ENCODE measurements around the gene ZSWIM2. TPM values are rescaled to one million over a fixed set of nuclear protein-coding genes. Genes with fewer than 3 reads are reported as not detected.
A peak's percentile ranks its signal among the peaks of the same experiment; 100 is the strongest.
"Not testable (repeated sequence)": the region's sequence is repeated elsewhere in the genome, so short reads cannot be mapped to it uniquely, and the experiment has no call there.

ZSWIM2 gene, protein sequence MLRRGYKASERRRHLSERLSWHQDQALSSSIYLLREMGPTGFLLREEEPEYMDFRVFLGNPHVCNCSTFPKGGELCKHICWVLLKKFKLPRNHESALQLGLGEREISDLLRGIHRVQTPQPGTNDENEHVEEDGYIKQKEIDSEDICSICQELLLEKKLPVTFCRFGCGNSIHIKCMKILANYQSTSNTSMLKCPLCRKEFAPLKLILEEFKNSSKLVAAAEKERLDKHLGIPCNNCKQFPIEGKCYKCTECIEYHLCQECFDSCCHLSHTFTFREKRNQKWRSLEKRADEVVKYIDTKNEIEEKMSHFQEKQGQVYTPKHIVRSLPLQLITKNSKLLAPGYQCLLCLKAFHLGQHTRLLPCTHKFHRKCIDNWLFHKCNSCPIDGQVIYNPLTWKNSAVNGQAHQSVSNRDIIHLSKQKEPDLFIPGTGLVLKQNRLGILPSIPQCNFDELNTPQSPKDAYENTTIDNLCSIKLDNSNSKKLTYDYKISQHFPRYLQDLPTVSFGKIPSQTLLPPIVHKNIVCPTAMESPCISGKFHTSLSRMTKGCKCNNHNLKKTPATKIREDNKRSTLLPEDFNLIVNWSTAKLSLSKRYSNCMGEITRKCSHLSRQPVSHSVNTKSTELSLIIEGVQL
- not detected in 2 replicates for total RNA-seq (2014; rRNA removed; shearing (Covaris generic))
- not detected in 2 replicates for polyA plus RNA-seq (2015; cell fraction: cytosol; rRNA removed)
- not detected in 2 replicates for polyA plus RNA-seq (2015; cell fraction: nucleus; rRNA removed)

DNA sequence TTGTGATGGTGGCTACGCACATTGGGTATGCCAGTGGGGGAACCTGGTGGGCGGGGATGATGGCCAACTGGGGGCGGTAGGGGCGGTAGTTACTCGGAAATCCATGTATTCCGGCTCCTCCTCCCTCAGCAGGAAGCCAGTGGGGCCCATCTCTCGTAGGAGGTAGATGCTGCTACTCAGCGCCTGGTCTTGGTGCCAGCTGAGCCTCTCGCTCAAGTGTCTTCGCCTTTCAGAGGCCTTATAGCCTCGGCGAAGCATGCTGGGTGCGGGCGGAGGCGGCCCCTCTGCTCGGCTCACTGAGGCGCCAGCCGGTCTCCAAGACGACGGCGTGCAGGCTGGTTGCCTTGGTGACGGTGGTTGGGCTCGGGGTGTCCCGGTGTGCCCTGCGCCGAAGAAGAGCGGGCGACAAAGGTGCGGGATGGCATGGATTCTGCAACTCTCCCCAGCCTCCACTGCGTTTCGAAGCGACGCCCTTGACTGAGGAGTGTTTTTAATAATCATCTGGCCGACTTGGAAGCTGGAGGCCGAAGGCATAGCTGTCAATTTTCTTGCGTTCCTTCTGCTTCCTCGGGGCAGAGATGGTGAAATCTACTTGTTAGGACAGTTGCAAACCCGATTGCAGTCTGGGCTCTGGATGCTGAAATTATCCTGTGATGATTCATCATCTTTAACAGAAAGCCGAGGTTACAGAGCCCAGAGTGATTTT lies at the start of gene ZSWIM2:
TSS of gene ZSWIM2 (minus strand) at position 298 of the 706 bp plus-strand sequence. CDS start at position 258, 40 bp downstream.
- no peak for DNase-seq (ENCODE audit: low read depth)

DNA sequence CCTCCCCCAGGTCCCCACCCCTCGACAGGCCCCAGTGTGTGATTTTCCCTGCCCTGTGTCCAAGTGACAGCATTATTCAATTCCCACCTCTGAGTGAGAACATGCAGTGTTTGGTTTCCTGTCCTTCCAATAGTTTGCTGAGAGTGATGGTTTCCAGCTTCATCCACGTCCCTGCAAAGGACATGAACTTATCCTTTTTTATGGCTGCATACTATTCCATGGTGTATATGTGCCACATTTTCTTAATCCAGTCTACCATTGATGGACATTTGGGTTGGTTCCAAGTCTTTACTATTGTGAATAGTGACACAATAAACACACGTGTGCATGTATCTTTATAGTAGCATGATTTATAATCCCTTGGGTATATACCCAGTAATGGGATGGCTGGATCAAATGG lies 47.2 kb upstream of the ZSWIM2 start:
- not testable (repeated sequence) for DNase-seq (ENCODE audit: low read depth)

DNA sequence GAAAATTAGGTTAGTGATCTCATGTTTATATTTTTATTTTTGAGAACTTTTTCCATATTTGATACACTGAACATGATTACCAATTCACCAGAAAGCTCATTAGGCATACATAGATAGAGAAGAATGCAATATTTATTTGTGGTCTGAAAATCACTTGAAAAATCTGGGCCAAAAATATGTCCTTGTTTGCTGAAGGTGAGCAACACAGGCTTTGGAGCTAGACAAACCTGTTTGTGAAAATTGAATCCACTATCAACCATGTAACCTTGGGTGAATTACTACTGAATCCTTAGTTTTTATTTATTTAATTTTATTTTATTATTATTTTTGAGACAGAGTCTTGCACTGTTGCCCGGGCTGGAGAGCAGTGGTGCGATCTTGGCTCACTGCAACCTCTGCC lies 46.5 kb upstream of the ZSWIM2 start:
- DNase-seq (ENCODE audit: low read depth): no peak

DNA sequence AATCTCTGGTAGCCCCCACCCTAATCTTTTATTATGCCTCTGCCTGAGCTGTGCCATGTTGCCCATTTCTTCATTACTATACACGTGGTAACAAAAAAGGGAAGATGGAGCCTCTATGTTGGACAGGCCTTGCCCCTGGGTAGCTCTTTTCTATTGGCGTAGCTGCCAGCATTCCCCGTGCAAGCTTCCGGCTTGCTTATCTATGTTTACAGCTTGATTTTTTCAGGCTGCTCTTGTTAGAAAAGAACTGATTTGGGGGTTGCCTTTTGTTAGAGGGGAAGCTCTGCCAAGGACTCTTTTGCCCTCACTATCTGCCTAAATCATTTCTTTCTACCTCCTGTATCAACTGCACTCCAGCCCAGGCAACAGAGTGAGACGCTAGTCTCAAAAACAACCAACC lies 45.5 kb upstream of the ZSWIM2 start:
- DNase-seq (ENCODE audit: low read depth): no peak

DNA sequence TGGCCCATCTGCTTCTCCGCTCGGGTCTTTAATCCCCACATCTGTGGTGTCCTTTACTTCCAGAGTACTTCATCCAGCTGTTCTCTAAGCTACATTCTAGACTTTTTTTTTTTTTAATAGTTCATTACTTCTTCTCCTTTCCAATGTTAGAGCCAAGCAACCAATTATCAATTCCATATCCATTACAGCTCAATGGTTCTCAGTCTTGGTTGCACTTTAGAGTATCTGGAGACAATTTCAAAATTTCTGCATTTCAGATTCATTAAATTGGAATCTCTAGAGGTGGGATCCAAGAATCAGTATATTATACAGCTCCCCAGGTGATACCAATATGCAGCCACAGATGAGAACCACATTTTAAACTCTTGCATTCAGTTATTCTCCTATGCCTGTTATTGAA lies 43.9 kb upstream of the ZSWIM2 start:
- no peak for DNase-seq (ENCODE audit: low read depth)

DNA sequence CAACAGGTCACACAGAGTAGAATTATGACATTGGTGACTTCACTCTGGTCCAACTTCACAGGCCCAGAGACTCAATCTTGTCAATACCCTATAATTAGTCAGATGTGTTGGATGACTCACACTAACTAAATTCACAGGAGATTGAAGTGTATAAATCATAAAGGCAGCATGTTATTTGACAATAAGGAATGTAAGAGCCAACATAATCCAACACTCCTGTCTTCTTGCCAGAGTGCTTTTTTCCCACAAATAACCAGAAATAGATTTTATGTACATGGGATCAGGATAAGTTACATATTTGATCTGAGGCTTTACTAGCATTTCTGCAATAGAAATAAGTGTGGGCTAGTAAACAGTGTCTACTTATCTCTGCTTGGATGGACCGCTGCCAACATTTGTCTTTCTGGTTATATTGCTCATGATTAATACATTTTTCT lies 42.2 kb upstream of the ZSWIM2 start:
- peak; percentile 12 for DNase-seq (ENCODE audit: low read depth)

DNA sequence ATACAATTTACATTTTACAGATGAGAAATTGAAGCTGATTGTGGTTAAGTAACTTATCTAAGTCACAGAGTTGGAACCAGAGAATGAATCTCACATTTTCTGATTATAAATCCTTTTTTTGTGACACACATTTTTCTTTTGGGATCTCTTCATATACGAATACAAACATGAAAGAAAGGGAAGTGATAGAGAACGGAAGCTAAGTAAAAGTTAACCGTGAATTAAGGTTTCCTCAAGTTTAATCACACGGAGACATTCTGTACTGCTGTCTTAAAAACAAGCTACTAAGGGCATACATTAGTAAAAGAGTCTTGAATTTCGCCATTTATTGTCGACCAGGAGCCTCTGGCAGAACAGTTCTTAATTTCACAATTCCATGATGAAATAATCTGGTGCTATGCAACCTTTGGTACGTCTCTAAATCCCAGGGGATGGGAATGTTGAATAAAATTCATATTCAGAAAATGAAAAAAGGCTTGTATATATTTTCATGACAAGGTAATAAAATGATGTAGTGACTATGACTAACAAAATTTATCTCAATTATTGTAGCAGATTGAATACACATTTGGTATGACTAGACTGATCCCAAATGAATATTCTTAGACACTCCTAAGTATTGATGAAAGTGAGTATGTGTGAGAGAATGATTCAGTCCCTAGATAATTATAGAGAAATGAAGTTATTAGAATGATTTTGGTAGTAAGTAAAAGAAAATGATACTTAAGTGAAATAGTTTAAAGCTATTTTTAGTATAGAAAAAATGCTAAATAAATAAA lies 40.3 kb upstream of the ZSWIM2 start:
- no peak for DNase-seq (ENCODE audit: low read depth)

DNA sequence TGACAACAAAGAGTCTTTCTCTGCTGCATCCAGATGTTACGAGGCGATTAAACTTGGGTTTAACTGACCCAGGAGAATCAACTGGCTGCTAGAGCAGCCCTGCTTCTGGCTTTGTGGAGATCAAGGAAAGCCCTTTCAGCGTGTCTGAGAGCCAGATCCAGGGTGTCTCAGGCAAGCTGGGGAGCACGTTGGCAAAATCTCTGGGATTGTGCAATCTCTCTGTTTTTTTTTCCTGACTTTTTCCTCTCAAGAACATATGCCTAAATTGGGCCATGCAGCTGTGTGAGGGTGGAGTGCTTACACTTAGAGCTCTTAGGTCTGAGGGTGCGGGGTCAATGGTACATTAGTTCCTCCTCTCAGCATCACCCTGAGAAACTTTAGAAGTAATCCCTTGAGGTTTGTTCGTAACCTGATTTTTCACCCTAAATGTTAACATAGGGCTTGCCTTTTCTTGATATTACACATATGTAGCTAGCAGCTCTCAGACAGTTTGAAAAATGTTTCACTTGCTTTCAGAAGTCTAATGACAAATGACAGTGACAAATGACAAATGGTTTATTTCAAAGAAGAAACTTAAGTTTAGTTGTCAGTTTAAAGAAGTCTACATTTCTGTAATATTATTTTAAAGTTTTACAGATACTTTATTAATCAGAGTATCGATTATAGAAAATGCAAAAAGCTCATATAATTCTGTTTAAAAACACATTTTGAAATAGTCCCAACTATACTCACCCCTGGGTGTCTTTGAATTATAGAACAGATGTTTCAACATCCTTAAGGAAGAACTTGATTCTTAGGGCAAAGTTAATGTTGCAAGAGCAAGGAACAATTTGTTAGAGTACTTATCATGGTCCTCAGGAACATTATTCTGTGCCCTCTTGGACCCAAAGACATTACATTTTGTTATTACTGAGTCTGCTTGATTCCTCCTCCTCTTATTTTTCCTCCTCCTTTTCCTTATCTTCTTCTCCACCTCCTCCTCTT lies 38.4 kb upstream of the ZSWIM2 start:
- DNase-seq (ENCODE audit: low read depth): no peak

DNA sequence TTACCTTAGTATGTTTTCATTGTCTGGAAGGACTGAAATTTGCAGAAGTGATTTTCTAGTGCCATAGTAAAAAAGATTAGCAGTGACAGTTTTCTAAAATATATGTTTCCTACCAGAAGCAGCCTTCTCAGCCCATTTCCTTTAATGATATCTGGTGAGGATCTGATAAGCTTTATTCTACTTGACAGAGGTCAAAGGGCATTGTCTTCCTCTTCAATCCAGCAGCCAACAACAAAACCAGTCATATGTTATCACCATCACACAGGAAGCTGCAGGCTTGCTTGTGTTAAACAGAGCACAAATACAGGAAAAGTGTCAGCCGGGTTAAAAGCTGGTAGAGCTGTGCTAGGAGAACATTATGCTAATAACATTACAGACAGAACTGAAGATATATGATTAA lies 35.6 kb upstream of the ZSWIM2 start:
- DNase-seq (ENCODE audit: low read depth): no peak

DNA sequence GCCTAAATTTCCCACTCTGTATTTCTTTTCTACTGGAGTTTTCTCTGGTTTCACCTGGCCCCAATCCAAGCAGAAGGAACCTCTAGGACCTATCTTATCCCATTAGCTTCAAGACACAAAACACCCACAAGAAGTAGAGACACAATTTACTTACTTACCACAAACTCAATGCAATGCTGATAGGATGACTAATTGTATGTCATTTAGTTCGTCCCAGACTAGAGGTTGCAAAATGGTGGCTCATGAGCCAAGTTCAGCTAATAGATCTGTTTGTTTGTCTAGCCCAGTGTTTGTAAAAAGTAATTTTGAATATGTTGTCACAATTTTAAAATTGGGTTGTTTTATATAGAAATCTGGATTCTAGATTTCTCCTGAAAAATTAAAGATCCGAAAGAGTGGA lies 34.7 kb upstream of the ZSWIM2 start:
- DNase-seq (ENCODE audit: low read depth): no peak

DNA sequence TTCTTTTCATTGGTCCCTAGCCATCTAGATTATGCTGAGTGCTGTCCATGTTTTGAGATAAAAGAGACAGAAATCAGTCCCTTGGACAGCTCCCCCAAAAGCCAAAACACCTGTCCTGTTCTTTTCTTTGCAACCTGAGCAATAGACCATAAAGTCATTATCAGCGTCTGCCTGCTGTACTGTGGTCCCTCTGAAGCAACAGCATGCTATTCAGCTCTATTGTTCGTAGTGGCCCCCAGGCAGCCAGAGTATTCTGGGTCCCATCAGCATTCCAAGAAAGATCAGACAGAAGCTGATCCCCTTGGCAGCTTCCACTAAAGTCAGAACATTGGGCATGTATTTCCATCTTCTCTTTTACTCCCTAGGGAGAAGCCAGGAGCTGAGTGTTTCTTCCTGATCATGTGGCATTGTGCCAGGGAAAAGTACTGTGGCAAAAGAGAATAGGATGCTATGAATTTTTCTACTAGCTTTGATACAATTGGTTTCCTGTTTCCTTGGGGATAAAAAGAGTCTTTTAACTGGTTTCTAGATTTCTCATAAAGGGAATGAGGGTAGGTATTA lies 33.6 kb upstream of the ZSWIM2 start:
- DNase-seq (ENCODE audit: low read depth): no peak

DNA sequence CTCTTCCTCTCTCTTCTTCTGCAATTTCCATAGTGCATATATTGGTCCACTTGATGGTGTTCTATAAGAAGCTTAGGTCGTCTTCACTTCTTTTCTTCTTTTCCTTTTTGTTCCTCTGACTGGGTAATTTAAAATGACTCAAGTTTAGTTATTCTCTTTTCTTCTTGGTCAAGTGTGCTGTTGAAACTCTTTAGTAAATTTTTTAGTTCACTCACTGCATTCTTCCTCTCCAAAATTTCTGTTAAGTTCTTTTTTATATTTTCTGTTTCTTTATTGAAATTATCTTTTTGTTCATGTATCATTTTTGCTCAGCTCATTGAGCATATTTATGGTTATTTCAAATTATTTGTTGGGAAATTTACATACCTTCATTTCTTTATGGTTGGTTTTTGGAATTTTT lies 32.7 kb upstream of the ZSWIM2 start:
- no peak for DNase-seq (ENCODE audit: low read depth)

DNA sequence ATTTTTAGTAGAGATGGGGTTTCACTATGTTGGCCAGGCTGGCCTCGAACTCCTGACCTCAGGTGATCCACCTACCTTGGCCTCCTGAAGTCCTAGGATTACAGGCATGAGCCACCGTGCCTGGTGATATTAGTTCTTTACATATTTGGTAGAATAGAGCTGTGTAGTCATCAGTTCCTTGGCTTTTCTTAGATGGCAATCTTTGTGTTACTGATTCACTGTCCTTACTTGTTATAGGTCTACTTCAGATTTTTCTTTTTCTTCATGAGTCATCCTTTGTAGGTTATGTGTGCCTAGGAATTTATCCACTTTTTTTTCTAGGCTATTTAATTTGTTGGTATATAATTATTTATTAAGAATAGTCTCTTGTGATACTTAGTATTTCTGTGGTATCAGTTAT lies 30.3 kb upstream of the ZSWIM2 start:
- peak; percentile 17 for DNase-seq (ENCODE audit: low read depth)

DNA sequence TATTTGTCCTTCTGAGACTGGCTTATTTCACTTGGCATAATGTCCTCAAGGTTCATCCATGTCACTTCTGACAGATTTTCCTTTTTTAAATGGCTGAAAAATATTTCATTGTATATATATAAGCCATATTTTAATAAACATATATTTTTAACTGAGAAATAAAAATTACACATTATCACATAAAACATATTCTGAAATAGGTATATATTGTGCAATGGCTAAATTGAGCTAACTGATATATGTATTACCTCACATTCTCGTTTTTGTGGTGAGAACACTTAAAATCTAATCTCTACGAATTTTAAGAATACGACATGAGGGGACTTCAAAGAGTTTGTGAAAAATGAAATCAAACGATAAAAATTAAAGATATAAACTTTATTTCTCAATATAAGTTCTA lies 25.7 kb upstream of the ZSWIM2 start:
- DNase-seq (ENCODE audit: low read depth): no peak

DNA sequence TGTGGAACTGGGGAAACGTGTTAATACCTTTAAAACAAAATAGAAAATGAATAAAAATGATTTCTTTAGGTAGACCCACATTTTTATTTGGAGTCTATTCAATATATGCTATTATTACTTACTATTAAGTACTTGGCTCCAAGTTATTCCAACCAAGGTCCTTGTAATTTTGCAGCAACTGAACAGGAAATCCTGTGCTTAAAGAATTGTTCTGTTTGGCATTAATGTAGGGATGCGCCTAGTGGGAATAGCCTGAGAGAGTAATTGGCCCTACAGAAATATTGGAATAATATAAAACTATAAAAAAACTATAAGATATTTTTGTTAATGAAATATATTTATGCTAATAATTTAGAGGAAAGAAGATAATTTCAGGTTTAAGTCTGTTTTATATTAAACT lies 22.9 kb upstream of the ZSWIM2 start:
- DNase-seq (ENCODE audit: low read depth): no peak

DNA sequence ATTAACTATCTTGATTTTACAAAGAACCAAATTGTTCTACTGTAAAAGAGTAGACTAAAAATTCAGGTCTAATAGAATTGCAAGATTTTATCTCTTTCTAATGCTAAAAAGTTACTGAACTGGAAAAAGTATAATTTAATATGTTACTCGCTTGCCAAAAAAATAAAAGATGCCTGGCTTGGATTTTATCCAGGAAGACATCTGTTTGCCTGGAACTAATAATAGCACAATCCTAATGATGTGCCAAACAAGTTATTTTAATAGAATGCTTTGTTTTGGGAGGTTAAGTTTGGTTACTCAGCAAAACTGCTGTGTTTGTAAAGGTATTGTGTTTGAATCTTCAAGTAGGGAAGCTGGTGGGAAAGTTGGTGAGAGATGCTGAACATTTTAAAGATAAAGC lies 19.4 kb upstream of the ZSWIM2 start:
- no peak for DNase-seq (ENCODE audit: low read depth)

DNA sequence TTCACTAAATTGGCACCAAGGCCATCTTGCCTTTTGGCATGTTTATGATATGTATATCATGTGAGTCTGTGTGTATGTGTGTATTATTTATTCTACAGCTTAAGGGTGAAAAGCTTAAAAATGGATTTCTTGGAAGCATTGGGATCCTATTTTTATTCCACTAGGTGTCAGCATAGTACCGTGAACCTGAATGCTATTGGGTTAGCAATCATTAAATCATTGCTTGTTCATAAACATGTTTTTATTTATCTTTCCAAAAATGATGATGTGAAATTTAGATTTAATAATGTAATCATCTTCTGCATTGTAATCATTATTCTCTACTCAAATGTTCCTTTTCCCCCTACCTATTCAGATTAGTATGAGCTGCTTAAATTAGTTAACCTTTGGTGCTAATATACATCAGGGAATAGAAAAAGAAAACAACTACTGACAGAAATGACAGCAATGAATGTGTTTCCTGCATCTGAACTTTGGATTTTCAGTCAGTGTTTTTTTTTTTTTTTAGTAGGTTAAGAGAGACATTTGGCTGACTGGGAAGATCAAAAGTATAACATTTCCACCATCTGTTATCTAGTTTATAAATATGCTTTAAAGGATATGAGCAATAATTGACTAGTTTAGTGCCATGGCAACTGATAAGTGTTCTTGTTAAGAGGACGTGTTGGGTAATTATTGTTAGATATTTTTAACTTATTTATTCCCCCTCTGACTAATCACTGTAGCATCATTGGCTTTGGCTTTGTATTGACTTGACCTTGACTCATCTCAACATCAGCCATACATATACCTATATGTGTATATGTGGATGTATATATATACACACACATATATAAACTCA lies 14.1 kb upstream of the ZSWIM2 start:
- DNase-seq (ENCODE audit: low read depth): no peak

DNA sequence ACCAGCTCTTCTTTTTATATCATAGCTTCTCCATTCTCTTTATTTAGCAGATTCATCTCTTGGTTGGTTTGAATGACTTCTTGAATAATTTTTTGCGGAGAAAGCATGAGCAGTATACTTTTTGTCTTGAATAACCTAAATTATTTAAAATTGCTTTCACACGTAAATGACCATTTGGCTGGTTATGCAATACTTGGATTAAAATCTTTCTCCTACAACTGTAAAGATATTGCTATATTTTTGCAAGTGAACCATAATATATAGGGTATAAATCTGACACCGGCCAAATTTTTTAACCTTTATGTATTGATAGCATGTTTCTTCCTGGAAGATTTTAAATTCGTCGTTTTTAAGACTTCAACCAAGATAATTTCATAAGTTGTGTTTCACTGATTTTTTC lies 6.2 kb upstream of the ZSWIM2 start:
- no peak for DNase-seq (ENCODE audit: low read depth)

DNA sequence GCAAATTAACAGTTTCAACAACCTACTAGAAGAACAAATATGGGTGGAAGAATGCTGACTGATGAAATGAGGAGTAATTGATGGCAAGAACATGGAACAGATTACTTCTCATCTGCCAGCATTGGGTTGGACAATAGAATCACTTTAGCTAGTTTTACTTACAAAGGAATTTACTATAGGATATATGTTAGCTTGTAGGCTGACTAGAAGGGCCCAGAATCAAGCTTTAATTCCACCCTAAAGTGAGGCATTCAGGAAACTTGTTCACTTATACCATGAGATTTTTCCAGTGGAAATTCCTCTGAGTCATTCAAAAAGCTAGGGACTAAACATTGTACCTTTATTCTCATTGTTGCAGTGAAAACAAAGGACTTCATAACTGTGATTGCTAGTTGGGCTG lies 5.0 kb upstream of the ZSWIM2 start:
- DNase-seq (ENCODE audit: low read depth): peak; percentile 19

Data from HT1080 (cell line).